IPS DF 4.7 (cell line): ENCODE data around the gene COL4A1.
"Not testable (repeated sequence)": the region's sequence is repeated elsewhere in the genome, so short reads cannot be mapped to it uniquely, and the experiment has no call there.

Experiments
- DNase-seq: peaks from one replicate; pipeline ENCODE4 v3.0.0-alpha.2; 2013; ENCODE audit warnings: low spot score; ENCODE audit errors: extremely low read depth

Gene COL4A1

DNA sequence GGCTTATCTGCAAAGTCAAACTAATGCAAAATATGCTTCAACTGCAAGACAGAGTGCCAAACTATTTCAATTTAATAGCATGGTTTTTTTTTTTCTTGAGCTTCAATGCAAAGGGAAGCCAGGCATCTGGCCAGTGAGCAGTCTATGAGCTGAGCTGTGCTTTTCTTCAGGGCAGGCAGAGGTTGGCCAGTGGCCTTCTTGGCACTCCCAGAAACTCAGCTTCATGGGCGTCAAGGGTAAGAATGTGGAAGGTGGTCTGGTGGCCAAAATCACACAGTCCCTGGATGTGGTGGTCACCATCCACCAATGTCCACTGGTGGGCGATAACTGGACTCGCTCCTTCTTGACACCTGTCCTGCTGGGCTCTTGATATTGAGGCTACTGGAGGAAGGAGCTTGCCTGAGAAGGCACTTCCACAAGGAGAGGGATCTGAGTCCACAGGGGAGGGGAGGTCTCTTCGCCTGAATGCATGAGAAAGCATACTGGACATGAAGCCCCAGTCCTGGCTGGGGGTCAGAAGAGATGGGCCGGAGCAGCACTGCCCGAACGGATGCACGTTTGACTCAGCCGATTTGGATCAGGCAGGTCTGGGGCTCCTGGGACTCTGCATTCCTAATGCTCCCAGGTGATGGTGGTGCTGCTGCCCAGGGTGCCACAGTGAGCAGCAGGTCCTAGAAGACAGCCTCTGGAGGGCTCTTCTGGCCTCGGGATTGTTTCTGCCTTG lies 17.2 kb upstream of the COL4A1 start:
- DNase-seq, result no peak

DNA sequence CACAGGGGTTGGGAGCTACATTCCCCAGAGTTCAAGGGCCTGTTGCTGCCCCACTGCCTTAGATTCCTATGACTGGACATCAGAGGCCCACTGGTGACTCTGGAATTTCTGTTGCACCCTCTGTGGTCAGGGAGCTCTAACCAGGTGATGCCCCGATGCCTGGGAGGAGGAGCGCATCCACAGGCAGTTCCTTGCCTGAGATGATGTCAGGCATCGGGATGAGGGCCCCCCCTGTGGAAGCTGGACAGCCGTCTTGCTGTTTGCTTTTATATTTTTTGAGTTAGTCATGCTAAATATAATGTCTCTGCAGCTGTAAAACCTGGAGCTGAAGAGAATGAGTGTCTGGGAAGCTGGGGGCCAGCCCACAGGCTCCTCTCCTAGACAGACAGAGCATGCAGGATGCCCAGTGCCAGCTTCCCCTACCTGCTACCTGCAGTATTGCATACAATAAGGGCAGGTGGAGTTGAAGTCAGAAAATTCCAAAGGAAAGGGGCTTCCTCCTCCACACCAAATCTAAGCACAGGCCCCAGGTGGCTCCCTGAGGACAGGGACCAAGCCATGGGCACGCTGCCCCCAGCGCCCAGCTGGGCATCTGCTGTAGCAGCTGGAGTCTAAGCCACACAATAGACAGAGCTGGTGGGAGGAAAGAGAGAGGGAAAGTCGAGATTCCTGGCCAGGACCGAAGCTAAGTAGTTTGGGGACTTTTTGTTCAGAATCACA lies 16.4 kb upstream of the COL4A1 start:
- no peak for DNase-seq

DNA sequence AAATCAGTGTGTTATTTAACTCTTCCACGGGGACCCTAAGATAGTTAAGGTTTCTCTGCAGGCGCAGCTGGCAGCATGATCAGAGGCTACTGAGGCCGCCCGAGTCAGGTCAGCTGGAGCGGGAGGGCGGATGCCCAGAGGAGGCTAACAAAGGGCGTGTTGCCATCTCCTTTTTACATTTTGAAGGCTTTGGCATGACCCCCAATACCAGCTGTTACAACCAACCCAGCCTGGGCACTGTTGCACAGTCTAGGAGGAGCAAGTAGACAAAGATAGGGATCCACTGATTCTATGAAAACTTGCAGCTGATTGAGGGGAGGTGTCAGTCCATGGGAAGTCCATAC lies 15.8 kb upstream of the COL4A1 start:
- no peak for DNase-seq

DNA sequence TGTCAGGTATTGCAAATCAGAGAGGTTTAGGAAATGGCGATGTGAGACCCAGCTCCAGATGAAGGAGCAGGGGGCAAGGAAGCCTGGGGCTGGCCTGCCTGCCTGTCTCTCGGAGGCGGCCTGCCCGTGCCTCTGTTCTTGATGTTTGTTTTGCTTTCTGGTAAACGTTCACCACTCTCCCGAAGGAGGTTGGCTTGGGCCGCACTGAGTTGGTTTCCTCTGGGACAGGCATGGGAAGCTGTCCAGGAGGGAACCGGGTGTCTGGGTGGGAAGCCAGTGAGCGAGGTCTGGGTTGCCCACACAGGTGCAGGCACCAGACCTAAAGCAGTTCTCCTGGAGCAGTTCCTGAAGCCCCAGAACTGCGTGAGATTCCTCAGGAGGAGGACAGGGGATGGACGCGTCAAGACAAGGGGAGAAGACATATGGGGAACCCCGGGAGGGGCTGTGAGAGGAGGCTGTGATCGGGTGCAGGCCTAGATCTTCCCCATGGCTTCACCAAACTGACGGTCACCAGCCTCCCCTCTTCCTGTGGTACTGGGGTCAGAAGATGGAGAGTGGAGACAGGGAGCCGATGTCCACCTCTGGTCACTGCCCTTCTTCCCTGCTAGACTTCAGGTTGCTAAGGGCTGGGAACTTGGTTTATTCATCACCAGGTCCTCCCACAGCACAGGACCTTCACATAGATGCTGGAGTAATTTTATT lies 15.3 kb upstream of the COL4A1 start:
- DNase-seq, result no peak

DNA sequence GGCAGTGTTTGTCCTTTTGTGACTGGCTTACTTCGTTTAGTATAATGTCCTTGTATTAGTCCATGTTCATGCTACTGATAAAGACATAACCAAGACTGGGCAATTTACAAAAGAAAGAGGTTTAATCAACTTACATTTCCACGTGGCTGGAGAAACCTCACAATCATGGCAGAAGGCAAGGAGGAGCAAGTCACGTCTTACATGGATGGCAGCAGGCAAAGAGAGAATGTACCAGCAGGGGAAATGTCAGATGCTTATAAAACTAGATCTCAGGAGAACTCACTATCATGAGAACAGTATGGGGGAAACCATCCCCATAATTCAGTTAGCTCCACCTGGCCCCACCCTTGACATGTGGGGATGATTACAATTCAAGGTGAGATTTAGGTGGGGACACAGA lies 14.6 kb upstream of the COL4A1 start:
- not testable (repeated sequence) for DNase-seq

DNA sequence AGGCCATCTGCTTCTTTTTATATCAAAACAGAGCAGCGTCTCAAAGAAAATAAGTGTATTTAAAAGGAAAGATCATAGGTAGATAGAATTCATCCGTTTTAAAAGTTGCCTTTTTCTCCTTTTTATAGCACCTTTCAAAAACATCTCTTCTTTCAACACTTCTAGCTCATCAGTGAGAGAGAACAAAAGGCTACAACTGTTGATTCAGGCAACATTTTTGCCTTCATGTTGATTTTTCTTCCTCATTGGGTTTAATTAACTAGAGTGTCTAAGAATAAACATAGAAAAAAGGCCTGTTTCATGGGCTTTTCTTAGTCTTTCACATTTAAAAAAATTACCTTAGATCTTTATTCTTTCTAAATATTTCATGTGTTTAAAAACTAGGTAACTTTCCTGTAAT lies 13.7 kb upstream of the COL4A1 start:
- DNase-seq, result no peak

DNA sequence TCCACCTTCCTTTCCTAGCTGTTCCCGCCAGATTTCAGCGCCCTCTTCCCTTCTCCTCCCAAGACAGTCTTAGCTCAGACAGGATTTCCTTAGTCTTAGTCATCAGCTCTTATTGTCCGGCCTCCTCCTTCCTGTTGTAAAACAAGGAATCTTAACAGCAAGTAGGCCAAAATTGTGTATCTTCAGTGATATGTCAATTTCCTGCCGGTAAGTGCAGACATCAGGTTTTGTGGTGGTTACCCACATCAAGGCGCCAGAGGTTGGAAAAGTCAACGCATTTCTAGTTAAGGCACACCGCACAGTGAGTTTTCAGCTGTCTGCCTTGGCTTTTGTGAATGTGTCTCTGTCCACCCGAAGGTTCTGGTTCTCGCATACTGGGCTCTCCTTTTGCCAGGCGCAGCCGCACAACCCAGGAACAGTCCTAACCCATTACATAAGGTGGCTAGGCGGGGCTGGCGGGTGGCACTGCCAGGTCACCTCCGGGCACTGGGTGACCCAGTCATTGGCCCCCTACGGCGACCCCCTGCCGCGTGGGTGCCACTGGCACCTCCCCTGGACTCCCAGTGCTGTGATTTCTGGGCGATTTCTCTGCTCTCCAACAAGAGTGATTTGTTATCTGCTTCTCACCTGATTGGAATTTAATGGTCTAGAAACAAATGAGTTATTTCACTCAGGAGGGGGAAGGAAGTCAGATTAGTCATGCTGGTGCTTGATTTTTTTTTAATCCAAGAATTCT lies 13.0 kb upstream of the COL4A1 start:
- no peak for DNase-seq

DNA sequence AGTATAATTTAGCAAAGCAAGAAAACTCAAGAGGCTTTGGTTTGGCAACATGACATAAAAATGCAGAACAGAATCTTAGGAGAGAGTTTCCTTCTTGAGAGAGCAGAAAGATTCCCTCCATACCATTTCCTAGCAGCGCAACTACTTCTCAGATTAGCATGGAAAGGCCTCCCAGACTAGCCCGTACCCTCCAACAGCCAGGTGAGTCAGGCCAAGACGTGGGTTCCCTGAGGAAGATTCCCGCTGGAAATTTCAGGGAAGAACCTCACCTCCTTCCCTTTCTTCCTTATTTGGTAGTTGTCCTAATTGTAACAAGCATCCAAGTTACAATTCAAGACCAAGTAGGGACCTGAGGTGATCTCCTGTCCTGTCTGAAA lies 12.4 kb upstream of the COL4A1 start:
- no peak for DNase-seq

DNA sequence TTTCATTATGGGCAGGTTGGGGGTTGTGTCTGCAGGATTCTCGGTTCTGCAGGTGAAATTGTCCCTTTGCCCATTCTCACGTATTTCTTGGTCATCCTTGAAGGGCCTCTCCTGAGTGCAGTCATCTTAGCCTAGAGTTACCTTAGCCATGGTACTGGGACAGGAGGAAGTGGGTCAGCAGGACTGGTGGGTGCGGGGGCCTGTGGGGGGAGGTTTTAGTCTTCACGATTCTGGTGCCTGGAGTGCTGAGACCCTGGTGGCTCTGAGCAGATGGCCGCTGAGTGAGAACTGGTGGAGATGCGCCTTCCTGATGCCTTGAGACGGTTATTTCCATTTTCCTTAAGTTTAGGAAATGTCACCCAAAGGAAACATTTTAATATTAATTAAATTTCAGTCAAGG lies 12.0 kb upstream of the COL4A1 start:
- DNase-seq, result no peak

DNA sequence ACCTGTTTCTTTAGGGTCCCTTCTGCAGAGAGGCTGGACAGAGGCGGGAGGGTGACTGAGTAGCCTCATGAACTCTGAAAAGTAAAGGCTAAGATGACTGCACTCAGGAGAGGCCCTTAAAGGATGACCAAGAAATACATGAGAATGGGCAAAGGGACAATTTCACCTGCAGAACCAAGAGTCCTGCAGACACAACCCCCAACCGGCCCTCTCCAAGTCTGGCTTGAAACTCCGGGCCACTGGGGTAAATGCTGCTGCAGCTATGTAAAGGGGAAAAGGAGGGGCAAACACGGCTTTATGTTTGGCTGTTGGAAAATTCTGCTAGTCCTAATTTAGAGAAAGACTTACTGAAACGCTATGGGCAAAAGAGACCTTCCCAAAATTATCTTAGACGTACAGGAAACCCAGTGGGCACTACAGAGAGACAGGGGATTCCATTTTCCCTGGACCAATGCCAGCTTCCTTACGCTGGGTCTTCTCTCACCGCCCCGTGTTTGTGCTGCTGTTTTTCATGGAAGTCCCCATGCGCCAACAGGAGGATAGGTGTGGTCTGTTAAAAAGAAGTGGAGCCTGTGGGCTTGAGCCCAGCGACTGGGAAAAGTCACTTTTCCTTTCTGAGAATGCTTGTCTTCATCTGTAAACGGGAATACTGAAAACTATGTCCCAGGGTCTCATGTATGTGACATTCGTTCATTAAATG lies 10.7 kb upstream of the COL4A1 start:
- DNase-seq, result no peak

DNA sequence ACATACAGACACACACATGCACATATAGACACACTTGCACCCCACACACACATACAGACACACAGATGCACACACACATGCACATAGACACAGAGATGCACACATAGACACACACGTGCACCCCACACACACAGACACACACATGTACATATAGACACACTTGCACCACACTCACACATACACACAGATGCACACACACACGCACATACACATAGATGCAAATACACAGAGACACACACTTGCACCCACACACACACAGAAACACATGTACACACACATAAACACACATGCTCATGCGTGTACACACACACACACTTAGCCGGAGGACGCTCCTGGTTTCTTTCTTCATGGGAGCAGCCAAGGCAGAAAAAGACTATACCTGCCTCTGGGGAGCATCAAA lies 10.1 kb upstream of the COL4A1 start:
- DNase-seq, result no peak

DNA sequence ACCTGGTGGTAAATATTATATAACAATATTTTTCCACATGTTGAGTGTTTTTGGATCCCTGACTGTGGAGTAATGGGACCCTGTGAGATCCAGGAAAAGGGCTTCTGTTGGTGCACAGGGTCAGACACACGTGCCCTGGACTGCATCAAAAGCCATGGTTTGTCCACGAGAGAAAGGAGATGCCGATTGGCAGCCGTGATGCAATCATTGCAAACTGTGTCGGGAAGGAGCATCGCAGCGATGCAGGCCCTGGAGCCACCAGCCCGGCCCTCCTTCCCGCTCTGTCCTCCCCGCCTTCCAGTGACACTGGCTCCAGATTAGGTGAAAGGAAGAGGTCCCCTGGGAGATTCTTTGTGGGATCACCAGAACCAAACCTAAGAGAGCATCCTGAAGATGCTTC lies 9.2 kb upstream of the COL4A1 start:
- no peak for DNase-seq

DNA sequence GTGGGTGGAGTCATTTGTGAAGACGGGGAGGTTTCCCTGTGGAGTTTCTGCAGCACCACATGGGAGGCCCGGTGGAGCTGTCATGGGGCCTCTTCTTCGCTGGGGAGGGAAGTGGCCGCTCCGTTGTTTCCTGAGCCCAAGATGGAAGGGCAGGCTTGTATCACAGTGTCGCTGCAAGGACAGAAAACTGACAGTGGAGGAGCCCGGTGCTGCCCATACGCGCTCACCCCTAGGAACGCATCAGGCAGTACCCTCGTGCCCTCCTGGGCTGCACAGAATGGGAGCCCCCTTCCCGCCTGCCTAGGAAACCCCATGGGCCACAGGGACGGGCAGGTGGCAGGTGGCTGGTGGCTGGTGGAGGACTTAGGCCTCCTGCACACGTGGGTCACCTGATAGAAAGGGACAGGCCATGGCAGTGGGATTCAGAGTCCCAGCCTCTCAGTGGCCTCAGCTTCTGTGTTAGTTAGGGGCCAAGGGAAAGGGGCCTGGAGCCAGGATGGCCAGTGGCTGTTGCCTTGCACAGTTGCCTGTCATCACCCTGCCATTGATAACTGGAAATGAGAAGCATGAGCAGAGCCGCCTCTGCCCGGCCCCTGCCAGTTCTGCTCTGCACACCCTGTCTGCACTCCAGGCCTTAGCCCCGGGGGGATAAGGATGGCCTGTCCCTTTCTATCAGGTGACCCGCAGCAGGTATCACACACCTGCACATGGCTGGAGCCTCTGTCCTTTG lies 7.7 kb upstream of the COL4A1 start:
- no peak for DNase-seq

DNA sequence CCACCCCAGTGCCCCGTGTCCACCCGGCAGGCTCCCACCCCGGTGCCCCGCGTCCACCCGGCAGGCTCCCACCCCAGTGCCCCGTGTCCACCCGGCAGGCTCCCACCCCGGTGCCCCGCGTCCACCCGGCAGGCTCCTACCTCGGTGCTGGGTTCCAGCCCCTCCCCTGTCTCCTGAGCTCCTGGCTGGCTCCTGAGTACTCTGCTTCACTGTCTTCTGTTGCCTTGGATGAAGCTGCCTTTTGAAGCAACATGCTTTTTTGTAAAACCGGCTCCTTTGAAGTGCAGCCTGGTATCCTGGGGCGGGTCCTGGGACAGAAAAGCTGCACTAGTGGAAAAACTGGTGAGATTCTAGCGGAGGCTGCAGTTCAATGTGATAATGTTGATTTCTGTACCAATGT lies 6.8 kb upstream of the COL4A1 start:
- not testable (repeated sequence) for DNase-seq

DNA sequence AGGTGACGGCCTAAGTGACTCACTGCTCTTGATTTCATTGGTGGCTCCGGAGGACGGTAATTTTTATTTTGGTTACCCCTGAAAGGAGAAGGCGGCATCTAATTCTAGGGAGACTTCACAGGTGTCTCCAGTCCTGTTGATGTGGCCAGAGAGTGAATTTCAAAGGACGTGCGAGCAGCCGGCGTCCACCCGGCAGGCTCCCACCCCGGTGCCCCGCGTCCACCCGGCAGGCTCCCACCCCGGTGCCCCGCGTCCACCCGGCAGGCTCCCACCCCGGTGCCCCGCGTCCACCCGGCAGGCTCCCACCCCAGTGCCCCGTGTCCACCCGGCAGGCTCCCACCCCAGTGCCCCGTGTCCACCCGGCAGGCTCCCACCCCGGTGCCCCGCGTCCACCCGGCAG lies 6.3 kb upstream of the COL4A1 start:
- DNase-seq, result not testable (repeated sequence)

DNA sequence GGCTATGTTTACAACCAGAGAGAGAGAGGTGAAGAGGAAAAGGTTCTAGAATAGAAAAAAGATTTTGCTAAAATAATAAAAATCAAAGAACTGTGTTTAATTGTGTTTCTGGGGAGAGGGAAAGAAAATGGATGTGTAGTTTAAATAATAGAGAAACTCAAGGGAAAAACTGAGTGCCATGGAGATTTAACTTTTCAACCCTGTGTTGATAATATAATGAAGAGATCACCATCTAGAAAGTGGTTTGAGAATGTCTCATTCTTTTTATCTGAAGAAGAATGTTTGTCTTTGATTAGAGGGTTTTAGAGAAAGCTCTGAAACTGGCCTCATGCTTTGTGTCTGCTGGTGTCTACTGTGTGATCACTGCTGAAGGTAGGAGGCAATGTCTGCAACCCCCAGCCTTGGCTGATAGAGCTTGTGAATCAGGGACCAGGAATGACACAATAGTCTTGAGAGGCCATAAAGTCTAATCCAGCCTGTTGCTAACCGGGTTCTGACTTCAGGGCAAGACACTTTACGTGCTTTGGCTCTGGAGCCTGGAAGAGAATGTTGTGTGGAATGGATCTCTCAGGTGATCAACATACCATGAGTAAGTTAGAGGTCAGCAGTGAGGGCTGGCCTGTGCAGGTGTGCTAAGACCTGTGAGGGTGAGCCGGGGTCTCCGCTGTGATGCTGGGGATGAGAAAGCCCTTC lies 5.5 kb upstream of the COL4A1 start:
- DNase-seq, result no peak

DNA sequence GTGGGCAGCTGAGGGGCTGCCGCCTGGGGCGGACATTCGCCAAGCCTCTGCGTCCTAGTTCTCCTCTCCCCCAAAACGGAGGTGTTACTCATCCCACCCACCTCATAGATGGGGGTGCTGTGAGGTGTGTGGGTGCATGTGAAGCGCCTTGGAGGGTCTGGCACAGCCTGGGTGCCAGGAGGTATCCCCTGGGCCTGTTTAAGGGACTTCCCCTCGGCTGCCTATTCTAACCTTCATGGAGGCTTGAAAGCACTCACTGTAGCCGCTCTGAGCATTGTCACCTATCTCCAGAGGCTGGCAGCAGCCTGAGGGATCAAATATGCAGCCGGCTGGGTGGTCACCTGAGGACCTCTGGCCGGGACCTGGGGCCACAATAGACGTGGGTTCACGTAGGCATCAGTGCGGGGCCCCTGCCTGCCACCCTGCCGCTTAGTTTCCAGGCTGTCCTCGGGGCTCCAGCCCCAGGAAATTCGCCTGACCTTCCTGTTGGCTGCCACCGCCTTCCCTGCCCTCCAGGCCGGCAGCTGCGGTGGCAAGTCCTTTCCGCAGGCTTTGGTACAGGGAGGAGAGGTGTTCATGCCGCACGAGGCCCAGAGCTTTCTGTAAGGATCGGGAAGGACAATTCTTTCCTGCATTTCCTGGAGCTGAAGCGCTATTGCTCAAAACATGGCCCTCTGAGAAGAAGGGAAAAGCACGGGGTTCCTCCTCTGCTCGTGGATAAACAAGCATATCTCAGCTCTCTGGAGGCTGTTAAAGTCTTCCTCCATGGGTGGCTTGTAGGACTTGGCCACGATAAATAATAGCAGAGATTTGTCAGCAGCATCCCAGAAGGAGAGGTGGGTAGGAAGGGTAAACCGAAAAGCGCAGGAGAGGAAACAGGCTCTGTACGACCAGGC lies 4.7 kb upstream of the COL4A1 start:
- DNase-seq, result no peak

DNA sequence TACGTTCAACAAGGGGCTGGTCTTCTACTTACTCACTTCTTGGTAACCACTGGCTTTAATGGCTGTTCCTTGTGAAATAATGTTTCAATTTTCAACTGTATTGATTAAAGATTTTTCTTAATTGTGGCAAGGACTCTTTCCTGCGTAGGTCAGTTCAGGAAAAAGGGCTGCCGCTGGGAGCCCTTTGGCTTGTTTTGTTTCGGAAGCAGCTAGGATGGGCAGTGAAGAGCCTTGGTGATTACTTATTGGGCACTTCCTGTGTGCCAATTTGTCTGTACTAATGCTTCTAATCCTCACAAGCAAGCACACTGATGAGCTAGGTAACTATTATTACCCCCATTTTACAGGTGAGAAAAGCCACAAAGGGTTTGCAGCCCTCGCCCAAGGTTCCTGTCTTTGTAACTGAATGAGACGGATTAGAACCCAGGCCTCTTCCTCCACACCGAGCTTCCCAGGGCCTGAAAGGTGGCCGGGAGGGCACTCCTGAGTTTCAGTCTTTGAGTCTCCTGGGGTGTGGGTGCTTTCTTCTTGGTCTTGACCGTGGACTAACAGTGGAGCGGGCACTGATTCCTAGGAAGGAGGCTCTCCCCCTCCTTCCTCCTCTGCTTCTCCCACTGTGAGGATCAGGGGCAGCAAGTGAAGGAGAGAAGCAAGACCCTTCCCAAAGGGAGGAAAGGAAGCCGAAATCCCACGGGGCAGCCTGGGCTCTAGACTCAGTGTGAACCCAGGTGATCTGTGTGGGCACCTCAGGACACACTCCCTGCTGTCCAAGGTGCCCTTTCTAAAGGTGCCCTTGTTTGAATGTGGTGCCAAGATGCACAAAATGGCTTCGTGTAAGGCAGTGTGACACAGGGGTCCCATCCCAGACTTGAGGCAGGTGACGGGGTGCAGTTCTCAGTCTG lies 3.8 kb upstream of the COL4A1 start:
- no peak for DNase-seq
